Measurements from ENCODE around the gene ADRM1.

GRCh38 chr20:62345681-62346370 lies 43.0 kb downstream of the ADRM1 start:
- TF ChIP-seq CTCF (IDR thresholded peaks at IDR 0.05) (no peak), POLR2A (IDR thresholded peaks at IDR 0.05) (no peak)

All from adrenal gland (tissue), 5 donors.